GM12892 (cell line): ENCODE data around the gene RPL28.

ENCODE experiments used
- POLR2A ChIP-seq: IDR thresholded peaks from 2 replicates; pipeline ENCODE4 v1.6.1; 2011; ENCODE audit warnings: low read depth, low read length, control low read depth
- POLR2AphosphoS5 ChIP-seq: IDR thresholded peaks from 2 replicates; pipeline ENCODE4 v1.6.1; 2011; ENCODE audit warnings: low read depth, low read length, control low read depth
- TAF1 ChIP-seq: IDR thresholded peaks from 2 replicates; pipeline ENCODE4 v1.6.1; 2011; ENCODE audit warnings: low read depth, mild to moderate bottlenecking, control low read depth, low read length, borderline replicate concordance

DNA sequence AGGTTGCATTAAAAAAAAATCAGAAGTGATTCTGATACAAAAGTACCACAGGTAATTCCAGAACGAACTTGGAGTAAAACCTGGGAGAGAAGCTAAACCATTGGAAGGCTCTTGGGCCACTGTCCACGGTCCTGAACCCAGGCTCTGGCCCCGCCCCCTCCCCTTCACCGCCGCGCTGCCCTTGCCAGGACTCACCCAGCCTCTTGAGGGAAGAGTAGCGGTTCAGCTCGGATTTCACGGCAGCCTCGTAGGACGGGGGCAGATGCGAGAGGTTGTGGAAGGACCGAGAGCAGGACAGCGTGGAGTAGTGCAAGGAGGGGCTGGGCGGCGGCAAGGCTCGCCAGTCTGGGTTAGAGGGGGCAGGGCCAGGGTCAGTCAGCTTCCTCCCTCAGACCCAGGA lies 51.7 kb downstream of the RPL28 start:
- TF ChIP-seq POLR2A, result no peak
- TF ChIP-seq POLR2AphosphoS5, result no peak
- no peak for TF ChIP-seq TAF1
